G401.6 (cell line): ENCODE results near the gene TMEM255B.

Experiments
- FAIRE-seq: peaks from 2 replicates; lab custom pipeline; 2012; peaks lifted over from hg19 to GRCh38; lab: Jason Lieb, UNC

TMEM255B gene

DNA sequence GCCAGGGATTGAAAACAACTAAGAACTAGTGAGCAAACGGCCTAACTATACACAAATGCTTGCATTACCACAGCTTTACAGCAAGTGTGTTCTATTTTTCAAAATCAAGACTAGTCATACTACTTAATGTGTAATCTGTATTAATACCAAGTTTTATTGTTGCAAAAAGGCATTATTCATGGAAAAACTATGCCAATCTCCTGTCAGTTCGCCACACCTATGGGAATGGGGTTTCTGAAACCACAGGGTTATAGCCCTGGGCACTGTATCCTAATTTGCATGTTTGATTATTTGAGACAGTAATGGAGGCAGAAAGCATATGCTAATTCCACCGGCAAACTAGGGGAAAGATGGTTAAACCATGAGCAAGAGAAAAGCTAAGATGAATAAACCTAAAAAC, 90.5 kb downstream of the TMEM255B start:
- FAIRE-seq, result no peak

DNA sequence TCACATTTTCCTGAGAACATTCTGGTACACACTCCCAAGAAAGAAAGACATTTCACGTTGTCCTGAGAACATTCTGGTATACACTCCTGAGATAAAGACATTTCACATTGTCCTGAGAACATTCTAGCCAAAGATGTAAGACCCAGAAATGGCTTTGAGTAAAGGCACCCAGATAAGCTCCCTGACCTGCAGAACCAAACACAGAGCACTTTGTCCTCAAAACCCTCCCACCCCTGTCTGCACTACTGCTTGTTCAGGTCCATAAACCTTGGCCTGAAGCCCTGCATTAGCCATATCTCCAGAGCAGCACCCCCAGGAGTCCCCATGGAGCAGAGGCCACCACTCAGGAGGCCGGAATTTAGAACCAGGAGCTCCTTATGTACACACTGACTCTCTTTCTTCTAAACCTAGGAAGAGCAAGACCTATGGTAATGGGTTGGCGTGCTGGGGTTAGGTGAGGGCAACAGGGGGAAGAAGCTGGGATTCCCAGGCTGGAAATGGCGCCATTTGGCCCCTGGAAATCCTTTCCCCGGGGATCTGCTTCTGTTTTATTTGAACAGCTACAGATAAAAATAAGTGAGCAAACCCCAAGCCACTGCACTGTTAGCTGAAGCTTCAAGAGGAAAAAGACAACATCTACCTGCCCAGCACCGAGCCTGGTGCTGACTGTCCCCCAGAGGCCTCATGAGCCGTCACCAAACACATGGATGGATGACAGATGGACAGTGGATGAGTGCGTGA, 91.1 kb downstream of the TMEM255B start:
- FAIRE-seq, result no peak

DNA sequence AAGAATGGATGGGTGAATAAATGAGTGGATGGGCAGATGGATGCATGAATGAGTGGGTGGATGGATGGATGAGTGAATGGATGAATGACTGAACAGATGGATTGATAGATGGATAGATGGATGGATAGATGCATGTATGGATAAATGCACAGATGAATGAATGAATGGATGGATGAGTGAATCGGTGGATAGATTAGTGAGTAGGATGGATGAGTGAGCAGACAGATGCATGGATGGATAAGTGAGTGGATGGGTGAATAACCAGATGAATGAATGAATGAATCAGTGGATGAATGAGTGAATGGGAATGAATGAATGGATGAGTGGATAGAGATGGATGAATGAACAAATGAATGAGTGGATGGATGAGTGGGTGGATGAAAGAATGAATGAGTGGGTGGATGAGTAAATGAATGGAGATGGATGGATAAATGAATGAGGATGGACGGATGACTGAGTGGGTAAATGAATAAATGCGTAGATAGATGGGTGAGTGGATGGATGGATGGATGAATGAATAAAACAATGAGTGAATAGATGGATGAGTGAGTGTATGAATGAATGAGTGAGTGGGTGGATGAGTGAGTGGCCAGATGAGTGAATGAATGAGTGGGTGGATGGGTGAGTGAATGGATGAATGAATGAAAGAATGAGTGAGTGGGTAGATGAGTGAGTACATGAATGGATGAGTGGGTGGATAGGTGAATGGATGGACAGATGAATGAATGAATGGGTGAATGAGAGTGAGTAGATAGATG, 91.9 kb downstream of the TMEM255B start:
- no peak for FAIRE-seq

DNA sequence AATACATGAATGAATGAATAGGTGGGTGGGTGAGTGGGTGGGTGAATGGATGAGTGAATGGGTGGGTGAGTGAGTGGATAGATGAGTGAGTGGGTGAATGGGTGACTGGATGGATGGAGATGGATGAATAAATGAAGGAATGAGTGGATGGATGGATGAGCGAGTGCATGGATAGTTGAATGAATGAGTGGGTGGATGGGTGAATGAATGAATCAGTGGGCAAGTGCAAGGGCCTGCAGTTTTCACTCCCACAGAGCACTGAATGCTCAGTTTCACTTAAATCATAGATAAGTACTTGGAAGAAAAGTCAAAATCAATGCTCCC, 92.4 kb downstream of the TMEM255B start:
- FAIRE-seq, result no peak

DNA sequence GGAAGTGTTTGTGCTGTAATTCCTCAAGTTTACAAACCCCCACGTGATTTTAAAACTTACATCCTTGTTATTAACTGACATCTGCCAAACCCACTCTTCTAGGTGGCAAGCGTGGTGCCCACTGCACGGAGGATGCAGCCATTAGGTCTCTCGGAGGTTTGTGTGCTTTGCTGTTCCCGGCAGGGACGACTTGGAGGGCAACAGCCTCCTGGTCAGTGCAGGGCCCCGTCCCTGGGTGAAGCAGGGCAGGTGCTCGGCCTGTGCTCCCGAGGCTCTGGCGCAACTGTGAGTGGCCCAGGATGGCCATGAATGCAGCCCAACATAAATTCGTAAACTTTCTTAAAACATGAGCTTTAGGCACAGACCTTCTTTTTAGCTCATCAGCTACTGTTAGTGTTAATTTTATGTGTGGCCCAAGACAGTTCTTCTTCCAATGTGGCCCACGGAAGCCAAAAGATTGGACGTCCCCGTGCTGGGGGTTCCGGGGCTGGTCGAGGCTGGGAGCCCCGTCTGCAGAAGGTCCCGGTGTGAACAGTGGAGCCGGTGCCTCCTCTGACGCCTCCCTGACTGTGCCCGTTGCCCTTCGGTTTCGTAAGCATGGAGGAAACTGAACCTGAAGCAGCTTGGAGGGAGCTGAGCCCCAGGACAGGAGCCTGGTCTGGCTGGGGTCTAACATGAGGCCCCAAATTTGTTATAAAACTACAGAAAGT, 93.0 kb downstream of the TMEM255B start:
- FAIRE-seq, result no peak

DNA sequence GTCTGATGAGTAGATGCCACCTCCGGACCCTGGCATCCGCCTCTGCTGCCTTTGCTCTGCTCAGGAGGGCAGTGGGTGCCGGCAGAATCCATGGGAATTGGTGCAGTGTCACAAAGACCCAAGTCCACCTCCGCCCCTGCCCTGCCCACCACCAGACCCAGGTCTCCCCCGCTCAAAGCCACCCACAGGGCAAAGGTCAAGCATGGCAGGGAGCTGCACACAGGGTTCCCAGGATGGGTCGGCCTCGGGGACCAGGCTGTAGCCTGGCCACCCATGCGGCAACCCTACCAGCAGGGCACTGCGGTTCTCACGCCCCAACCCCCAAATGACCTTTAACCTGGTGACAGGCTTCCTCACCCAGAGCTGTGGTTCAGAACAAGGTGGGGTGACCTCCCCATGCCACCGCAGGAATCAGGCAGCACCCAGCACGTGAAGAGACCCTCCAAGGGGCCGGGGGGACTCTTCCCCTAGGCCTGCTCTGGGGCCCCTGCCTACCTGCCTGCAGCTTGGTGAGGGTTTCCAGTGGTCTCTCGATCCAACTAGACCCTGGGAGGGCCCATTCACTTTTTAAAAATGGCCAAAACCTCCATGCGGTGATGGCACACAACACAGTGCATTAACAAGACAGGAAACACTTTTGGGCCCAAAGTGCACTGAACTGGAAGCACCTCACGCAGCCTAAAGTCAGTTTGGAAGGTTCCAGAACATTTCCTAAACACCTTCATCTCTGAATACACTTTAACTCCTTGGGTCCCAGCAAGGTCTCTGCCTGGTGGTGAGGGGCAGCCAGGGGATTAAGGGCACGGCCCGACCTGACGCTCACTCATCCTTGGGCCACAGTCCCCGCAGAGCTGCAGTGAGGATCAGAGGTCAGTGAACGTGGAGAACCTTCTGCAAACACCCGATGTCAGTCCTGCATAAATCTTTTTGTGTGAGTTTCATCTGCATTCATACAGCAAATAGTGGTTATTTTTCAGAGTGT, 93.8 kb downstream of the TMEM255B start:
- FAIRE-seq, result no peak

DNA sequence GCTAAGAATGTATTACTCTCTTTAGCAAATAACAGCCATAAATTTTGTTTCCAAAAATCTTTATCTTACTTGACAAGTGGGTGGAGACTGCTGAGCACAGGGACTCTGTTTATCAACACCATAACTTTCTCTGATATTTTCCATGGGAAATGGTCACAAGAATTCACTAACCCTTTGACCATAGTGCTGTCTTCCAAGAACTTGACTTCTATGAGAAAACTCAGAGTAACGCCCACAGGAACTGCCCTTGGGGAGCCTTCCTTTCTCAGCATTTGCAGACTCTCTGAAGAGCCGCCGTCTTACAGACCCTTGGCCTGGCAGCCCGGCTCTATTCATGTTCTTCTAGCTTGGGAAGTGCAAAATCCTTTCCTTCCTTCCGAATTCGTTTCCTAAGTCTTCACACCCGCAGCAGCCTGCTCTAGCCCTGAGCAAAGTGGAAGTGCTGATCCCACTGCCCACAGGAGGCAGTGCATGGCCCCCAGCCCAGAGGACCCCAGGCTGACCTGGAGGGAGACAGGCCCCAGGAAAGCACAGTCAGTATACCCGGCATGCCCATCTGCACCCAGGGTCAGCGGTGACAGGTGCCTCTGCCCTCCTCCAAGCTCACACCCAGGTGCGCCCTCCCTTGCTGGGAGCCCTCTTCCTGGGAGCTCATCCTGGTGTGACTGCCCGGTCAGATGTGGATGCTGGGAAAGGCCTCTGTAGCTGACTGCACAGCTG, 94.7 kb downstream of the TMEM255B start:
- FAIRE-seq, result no peak

DNA sequence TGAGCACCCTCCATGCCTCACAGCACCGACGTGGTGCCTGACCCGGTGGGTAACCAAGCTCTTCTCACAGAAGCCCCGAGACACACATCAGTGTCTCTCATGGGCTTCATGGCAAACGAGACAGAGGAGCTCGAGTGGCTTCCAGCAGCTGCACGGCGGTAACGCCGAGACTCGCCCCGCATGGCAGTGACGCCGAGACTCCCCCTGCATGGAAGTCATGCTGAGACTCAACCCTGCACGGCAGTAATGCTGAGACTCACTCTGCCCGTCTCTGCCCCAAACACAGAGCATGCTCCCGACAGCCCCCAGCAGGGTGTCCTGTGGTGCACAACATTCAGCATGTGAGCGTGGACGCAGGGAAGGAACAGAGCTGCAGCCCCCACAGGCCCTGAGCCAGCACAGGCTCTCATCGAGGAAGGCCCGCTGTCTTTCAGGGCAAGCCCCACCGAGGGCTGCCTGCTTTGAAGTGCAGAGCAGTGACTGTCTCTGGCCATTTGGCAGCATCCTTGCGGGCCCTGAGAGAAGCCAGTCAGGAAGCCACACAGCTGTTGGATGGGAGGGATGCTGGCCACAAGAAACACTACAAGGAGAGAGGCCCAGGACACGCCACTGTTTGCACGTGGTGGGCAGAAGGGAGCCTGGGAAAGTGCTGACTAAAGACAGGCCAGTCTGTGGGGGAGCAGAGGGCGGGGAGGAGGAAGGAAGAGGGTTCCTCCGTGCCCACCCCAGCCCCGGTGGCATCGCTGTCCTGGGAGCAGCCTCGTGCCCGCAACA, 95.4 kb downstream of the TMEM255B start:
- FAIRE-seq, result no peak

DNA sequence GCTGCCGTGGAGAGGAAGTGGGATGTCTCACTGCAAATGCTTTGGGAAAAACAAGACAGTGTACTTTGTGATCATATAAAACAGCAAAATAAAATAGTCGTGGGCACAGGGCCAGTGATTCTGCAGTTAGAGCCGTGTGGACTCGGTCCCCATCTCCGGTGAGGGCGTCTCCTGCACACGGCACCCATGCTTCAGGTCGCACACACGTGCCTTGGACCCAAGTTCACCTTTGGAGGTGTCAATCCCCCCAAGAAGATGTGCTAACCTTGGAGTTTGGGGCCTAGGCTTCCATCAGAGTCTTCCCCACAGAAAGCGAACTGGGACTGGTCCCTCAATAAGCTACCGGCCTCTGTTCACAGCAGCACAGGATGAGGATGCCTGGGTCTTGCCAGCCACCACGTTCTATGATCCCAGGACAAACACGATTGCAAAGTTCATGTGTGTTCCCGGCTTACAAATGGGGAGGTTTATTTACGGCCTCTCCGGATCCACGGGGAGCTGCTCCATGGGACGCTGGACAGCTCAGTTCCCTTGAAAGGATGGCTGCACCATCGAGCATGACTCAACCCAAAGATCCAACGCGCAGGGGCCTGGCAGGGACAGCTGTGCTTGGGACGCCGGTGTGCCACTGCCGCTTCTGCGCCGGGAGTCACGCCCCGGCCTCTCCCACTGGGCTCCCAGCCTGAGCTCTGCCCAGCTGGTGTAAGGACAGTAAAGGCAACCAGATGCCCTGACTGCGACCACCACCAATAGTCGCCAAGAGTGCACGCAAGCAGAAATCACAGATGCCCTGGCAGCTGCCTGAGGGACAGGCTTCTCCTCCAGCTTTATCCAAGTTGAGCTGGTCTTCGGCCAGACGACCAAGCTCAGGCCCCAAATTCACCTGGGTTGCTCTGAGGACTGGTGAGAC, 96.2 kb downstream of the TMEM255B start:
- no peak for FAIRE-seq

DNA sequence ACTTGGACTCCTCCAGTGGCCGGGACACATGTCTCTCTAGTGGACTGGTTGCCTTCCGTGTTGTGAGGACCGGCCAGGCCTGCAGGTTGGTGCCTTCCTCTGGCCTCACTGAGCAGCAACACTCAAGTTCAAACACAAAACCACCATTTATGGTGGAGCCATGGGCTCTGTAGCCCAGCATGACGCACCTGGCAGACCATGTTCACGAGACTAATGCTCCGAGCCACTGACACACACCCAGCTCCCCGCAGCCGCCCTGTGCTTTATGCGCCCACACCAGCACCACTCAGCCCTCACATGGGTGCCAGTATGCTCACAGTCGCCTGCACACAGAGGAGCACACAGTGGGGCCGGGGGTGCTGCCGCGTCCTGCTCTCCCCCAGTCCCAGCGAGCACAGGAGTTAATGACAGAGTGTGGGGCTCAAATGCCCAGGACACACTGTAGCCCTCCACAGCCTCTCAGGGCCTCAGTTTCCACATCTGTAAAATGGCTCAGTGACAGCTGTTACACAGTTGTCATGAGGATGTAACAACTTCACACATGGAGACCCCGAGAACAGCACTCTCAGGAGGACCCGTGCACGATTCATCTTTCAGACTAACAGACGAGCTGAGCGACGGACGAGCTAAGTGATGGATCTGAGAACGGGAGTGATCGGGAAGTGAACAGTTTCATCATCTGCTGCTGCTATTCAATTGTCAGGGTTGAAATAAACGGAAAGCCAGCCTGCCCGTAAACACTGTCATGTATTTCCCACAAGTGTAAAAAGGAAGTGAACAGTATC, 97.1 kb downstream of the TMEM255B start:
- no peak for FAIRE-seq

DNA sequence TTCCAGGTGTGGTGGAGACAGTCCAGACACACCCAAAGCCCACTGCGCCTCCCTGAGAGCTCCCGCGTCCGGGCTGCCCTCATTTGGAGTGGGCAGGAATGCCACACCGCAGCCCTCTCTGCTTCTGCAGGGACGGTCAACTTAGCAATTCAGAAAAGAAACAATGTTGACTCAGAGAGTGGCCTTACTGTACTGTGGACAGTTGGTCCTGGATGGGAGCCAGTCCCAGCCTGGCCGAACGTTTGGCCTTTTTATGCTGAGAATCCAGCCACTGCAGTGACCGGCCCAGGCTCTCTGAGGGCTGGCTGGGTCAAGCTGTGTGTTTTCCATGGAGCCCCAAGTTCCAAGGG, 97.7 kb downstream of the TMEM255B start:
- no peak for FAIRE-seq

DNA sequence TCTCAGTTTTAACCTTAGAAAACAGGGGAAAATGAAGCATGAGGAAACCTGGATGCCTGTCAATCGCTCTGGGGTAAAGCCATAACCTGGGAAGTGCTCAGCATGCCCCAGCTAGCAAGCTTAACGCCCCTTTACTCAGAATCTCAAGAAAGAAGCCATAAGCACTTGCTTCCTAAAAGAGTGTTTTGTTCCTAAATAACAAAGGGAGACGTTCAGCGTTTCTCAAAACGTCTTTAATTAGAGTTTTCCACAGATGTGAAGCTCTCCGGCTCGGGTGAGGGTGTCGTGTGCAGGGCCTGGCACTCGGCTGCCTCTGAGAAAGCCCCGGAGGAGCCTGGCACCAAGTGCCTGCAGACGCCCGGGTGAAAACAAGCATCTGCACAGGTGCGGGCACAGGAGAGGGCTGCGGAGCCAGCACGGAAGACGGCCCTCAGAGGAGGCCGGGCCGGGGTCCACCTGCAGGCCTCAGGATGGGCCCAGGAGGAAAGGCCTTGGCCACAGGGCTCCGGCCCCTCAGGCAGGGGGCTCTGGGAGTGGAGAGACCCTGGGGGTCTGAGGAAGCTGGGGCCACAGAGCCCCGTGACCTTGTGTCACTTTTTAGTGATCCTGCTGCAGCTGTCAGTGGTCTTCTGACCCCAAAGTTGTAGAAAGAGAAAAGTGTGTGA, 98.6 kb downstream of the TMEM255B start:
- FAIRE-seq, result no peak

DNA sequence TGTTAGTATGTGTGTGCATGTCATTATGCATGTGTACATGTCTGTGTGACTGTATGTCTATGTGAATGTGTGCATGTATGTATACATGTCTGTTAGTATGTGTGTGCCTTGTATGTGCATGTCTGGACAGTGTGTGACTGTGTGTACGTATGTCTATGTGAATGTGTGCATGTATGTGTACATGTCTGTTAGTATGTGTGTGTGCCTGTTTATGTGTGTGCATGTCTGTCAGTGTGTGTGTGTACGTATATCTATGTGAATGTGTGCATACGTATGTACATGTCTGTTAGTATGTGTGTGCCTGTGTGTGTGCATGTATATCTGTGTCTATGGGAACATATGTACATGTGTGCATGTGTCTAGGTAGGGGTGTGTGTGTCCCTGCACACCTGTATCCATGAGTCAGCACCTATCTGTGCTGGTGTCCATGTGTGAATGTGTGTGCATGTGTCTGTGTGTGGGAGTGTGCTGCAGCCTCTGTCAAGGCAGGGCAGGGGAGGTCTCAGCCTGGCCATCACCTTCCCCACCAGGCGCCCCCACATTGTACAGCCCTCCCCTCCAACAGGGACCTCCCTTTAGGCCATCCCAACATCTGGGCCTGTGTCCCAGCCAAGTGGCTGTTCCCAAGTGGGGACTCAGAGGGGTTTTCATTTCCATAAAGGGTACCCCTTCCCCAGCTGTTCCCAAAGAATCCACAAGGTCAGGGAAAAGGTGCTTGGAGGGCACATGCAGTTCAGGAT, 100.5 kb downstream of the TMEM255B start:
- FAIRE-seq, result no peak

DNA sequence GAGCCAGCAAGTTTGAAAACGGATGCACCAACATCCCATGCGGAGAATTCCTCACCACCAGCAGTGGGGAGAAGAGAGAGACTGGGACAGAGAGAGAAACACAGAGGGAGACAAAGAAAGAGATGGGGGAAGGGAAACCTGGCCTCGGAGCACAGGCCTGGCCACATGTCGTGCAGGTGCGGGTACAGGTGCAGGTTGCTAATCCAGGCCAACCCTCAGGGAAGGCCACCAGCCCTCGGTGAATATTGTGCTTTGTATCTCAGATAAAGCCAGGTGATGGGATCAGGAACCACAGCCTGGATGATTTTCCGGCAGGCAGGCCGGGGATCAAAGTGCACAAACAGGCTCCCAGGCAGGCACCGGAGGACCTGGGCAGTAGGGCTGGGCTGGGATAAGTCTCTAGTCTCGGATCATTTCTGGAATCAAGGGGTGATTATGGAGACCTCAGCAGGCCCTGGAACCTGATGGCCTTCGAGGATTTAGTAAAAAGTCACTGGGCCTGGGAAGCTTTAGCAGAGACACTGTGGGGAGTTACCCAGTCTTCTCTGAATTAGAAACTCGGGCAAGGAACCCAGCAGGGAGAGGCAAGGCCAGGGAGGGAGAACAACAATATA, 101.1 kb downstream of the TMEM255B start:
- FAIRE-seq, result no peak

DNA sequence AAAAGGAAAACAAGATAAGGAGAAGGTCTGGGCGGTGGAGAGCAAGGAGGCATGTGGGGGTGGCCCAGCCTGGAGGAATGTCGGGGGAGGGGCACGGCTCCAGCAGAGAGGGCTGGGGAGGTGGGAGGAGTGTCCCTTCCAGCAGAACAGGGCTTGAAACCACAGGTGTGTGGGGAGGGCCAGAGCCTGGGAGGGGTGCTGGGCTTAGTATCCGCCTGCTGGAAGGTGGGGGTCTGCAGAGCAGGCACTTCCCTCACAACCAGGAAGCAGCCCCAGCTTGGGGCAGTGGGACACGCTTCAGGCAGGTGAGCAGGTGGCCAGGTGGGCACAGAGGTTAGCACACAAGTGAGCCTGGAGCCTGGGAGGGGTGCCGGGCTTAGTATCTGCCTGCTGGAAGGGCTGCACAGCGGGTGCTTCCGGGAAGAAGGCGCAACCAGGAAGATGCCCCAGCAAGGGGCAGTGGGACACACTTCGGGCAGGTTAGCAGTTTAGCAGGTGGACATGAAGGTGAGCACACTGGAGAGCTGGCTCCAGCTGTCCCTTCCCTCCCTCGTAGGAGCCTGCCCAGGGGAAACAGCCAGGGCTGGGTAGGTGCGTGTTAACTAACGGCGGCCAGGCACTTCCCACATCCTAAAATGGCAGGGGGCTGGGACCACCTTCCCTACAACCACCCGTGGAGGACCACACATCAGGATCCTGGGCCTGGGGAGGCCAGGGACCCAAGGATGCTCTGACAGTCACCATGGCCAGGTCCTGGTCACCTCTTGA, 101.8 kb downstream of the TMEM255B start:
- FAIRE-seq, result no peak

DNA sequence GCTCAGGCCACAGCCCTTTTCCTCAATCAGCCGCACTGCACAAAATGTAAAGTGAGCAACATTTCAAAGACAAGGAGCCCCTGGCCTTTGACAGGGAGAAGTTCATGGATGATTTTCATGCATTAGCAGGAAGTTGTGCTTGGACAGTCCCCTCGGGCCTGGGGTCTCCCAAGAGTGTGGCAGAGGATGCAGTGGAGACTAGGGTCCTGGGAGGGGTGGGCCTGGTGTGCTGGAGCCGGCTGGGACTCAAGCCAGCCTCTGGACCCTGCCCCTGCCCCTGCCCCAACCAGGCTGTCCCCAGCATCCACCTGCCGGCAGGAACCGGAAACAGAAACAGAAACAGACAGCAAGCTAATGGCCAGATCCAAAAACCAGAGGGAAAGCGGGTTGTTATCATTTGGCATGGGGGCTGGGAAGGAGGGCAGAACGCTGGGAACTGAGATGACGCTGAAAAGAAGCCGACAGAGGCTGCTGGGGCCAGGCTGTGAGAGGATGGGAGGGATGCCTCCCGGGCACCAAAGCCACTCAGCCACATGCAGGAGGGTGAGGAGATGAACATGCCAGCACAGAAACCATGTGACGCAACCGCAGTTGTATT, 102.5 kb downstream of the TMEM255B start:
- no peak for FAIRE-seq
